Epithelial cell of proximal tubule (primary cell): Measurements from ENCODE around the gene BCL2L1. TPM values are rescaled to one million over a fixed set of nuclear protein-coding genes. Genes with fewer than 3 reads are reported as not detected.

ENCODE experiments used
- DNase-seq: peaks from one replicate; pipeline ENCODE4 v3.0.0-alpha.2; 2011; ENCODE audit warnings: low read depth
- H3K4me3 ChIP-seq: 2 replicates; pipeline ENCODE4 v1.5.1; 2011; ENCODE audit warnings: low read depth, mild to moderate bottlenecking, low read length
- total RNA-seq: library from RNA; depleted of rRNA; stranded (reverse); fragments of >200 nt; gene quantifications from 2 replicates; pipeline ENCODE4 v1.2.3, GENCODE V29; 2015
- TF ChIP-seq, protein P1 (sequence below): conservative IDR thresholded peaks from 2 replicates; pipeline ENCODE4 v1.5.1; 2012; ENCODE audit warnings: low read depth, mild to moderate bottlenecking, low read length

The BCL2L1 gene
- total RNA-seq, 1 donor from 2014 or later = 209 TPM

DNA sequence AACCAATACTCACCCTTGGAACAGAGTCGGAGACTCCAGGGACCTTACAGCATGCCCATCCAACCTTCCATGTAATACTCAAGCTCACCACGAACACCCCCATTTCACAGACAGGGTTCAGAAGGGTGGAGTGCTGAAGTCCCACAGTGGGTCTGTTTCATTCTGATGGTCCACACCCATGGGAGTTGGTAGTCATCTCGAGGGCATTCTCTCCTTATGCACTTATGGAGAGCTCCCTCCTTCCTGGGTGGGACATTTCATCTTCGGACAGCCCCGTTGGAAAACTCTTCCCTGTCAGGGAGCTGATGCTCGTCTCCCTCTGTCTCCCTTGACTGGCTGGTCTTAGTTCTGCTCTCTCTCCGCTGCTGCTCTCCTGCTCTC, 46.1 kb downstream of the BCL2L1 start:
- no peak overlapping the region for H3K4me3 ChIP-seq
- TF ChIP-seq, protein P1, sequence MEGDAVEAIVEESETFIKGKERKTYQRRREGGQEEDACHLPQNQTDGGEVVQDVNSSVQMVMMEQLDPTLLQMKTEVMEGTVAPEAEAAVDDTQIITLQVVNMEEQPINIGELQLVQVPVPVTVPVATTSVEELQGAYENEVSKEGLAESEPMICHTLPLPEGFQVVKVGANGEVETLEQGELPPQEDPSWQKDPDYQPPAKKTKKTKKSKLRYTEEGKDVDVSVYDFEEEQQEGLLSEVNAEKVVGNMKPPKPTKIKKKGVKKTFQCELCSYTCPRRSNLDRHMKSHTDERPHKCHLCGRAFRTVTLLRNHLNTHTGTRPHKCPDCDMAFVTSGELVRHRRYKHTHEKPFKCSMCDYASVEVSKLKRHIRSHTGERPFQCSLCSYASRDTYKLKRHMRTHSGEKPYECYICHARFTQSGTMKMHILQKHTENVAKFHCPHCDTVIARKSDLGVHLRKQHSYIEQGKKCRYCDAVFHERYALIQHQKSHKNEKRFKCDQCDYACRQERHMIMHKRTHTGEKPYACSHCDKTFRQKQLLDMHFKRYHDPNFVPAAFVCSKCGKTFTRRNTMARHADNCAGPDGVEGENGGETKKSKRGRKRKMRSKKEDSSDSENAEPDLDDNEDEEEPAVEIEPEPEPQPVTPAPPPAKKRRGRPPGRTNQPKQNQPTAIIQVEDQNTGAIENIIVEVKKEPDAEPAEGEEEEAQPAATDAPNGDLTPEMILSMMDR = no peak

DNA sequence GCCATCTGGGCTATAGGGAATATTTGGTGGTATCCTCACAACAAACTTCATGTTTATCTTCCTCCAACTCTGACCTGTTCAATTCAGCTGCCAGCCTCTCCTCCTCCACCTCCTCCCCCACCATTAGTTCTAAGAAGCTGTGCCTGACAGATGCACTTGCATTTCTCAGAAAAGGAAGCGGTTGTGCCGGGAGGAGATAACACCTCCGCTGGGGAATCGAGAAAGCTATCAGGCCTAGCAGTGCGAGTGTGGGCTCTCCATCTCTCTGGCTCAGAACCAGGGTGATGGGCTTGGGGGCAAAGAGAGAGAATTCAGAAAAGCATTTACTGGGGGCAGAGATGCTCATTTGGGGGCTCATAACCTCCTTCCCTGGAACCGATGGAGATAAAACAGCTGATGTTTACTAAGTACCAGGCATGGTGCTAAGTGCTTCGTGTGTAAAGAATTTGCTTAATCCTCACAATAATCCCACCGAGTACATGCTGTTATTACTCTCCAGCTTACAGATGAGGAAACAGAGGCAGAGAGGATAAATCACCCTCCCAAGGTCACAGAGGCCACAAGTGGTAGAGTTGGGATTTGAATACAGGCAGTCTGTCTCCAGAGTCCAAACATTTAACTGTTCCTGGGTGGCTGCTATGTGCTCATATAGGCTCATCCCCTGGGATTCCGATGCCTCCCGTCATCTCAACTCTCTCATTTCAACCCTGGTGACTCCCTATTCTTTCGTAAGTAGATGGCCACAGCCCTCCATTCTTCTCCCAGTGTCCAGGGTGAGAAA, 46.6 kb downstream of the BCL2L1 start:
- TF ChIP-seq, protein P1 = no peak
- no peak overlapping the region for H3K4me3 ChIP-seq
- no peak for DNase-seq

More for the DNA sequence above, 46.1 kb downstream of the BCL2L1 start:
- no peak for DNase-seq

DNA sequence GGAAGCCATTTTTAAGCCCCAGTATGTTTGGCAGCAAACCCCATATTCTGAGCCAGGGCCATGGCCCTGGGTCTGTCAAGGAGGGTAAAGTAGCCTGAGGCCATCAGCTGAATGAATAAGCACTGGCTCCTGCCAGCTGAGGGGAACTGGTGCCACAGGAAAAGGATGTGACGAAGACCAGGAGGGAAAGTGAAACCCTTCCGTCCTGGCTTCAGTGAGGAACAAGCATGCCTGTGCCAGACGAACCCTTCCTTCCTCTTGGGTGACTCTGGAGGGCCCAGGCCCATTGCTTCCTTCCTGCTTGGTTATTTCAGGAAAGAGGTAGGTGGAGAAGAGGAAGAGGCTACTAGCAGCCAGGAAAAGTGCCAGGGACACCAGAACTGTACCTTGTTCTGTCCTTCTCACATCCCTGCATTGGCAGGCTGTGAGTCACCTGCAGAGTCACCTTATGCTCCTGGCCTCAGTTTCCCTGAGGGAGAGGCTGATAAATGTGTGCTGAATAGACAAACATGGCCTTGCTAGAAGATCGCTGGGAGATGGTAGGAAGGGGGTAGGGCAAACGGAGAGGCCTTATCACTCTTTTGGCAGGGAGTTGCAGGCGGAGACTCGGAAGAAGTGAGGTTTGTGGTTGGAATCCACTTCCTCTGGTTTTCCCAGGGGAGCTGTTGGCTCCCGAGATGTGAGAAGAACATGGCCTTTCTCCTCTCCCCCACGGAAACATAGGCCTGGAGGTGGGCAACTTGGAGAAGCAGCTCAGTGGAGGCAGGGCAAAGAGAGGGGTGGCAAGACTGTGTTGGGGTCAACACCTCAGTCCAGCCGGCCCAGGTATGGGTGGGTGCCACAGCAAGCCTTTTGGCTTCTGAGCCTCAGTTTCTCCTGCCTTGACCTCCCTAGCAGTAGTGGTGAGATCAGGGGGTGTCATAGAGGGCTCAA, 47.5 kb downstream of the BCL2L1 start:
- H3K4me3 ChIP-seq = no peak overlapping the region
- TF ChIP-seq, protein P1 = no peak
- DNase-seq = no peak

DNA sequence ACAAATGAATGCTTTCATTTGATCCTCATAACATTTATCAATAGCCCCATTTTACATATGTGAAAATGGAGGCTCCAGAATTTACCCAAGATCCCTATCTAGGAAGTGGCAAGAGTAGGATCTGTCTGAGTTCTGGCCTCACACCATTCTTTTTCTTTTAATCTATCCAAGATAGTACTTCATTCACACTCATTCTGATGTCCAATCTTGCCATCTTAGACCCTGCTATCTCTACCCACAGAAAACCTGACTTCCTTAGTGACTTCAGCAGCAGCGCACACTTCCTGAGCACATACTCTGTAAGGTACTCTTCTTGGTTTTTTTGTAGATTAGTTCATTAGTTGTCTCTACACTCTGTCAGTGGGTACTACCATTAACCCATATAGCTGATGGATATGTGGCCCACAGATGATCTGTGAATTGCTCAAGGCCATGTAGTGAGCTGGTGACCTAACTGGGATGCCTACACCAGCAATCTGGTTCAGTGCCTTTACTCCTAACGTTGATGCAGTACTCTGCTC, 48.7 kb downstream of the BCL2L1 start:
- no peak overlapping the region for H3K4me3 ChIP-seq
- no peak for DNase-seq

DNA sequence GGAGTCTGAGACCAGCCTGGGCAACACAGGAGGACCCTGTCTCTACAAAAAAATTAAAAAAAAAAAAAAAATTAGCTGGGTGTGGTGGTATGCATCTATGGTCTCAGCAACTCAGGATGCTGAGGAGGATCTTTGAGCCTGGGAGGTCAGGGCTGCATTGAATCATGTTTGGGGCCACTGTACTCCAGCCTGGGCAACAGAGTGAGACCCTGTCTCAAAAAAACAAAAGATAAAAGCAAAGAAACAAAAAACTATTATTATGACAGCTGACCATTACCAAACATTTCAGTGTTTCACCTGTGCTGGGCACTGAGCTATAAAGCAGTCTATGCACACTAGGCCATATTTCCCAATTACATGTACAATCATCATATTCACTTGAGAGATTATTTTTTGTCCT, 49.2 kb downstream of the BCL2L1 start:
- DNase-seq = no peak
- H3K4me3 ChIP-seq = no peak overlapping the region
- TF ChIP-seq, protein P1 = no peak

More for the DNA sequence above, 48.7 kb downstream of the BCL2L1 start:
- TF ChIP-seq, protein P1 = no peak

DNA sequence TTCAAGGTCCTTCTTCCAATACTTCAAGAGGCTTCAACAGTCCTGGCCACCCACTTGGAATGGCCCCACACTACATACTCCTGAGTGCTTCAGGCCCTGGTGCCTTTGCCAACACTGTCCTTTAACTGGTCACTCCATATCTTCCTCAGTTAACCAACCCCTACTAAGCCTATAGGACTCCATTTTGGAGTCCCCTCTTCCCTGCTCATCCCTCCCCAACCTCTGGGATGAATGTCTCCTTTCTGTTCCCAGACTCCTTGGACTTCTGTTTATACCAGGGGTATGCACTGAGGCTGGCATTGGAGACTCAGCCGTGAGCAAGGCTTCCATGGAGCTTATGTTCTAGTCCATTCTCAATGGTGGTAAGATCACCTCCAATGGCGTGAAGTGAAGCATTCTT, 51.3 kb downstream of the BCL2L1 start:
- no peak for DNase-seq
- no peak overlapping the region for H3K4me3 ChIP-seq
- TF ChIP-seq, protein P1 = no peak
